ENCODE data around the gene SLC9A9. TPM values are rescaled to one million over a fixed set of nuclear protein-coding genes. Genes with fewer than 3 reads are reported as not detected.

SLC9A9 gene
- total and polyA plus RNA-seq, 4 donors = 3.3 to 15.0 (median 6.1) TPM

DNA sequence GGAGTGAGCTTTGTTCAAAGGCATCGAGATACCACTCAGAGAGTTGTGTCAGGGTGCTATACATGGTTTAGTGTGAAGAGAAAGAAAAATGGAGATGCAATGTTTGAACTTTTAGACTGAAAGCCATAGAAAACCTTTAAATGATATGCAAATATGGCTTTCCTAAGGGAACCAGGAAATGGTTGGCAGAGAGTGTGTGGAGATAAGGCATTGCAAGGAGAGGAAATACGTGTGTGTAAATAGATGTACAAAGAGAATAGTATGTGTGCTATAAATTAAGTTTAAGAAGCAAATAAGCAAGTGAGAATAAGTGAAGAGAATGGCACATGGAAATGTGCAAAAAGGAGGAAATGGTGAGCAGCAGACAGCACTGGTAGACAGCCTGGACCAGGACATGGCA is 198.1 kb downstream of the SLC9A9 start:
- H3K9ac ChIP-seq (ENCODE audit: low read depth in 1 of 2, low read length in 2 of 2) = no peak overlapping the region
- TF ChIP-seq SP1 (IDR thresholded peaks at IDR 0.05) (no peak), RXRA (IDR thresholded peaks at IDR 0.05) (no peak), HNF4A (conservative IDR thresholded peaks at IDR 0.05) (no peak), EGR1 (IDR thresholded peaks at IDR 0.05; ENCODE audit: low read depth in 2 of 2) (no peak), FOXA1 (IDR thresholded peaks at IDR 0.05) (no peak), NR2F2 (IDR thresholded peaks at IDR 0.05) (no peak), ATF3 (IDR thresholded peaks at IDR 0.05) (no peak), JUND (IDR thresholded peaks at IDR 0.05) (no peak), YY1 (IDR thresholded peaks at IDR 0.05) (no peak), FOXA2 (IDR thresholded peaks at IDR 0.05) (no peak)
- TF ChIP-seq, protein P1, sequence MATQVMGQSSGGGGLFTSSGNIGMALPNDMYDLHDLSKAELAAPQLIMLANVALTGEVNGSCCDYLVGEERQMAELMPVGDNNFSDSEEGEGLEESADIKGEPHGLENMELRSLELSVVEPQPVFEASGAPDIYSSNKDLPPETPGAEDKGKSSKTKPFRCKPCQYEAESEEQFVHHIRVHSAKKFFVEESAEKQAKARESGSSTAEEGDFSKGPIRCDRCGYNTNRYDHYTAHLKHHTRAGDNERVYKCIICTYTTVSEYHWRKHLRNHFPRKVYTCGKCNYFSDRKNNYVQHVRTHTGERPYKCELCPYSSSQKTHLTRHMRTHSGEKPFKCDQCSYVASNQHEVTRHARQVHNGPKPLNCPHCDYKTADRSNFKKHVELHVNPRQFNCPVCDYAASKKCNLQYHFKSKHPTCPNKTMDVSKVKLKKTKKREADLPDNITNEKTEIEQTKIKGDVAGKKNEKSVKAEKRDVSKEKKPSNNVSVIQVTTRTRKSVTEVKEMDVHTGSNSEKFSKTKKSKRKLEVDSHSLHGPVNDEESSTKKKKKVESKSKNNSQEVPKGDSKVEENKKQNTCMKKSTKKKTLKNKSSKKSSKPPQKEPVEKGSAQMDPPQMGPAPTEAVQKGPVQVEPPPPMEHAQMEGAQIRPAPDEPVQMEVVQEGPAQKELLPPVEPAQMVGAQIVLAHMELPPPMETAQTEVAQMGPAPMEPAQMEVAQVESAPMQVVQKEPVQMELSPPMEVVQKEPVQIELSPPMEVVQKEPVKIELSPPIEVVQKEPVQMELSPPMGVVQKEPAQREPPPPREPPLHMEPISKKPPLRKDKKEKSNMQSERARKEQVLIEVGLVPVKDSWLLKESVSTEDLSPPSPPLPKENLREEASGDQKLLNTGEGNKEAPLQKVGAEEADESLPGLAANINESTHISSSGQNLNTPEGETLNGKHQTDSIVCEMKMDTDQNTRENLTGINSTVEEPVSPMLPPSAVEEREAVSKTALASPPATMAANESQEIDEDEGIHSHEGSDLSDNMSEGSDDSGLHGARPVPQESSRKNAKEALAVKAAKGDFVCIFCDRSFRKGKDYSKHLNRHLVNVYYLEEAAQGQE (IDR thresholded peaks at IDR 0.05) = no peak
- TF ChIP-seq, protein P2, sequence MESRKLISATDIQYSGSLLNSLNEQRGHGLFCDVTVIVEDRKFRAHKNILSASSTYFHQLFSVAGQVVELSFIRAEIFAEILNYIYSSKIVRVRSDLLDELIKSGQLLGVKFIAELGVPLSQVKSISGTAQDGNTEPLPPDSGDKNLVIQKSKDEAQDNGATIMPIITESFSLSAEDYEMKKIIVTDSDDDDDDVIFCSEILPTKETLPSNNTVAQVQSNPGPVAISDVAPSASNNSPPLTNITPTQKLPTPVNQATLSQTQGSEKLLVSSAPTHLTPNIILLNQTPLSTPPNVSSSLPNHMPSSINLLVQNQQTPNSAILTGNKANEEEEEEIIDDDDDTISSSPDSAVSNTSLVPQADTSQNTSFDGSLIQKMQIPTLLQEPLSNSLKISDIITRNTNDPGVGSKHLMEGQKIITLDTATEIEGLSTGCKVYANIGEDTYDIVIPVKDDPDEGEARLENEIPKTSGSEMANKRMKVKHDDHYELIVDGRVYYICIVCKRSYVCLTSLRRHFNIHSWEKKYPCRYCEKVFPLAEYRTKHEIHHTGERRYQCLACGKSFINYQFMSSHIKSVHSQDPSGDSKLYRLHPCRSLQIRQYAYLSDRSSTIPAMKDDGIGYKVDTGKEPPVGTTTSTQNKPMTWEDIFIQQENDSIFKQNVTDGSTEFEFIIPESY (IDR thresholded peaks at IDR 0.05) = no peak
- WGBS = 88% methylated on average over 2 of the region's 2 CpGs
- H3K9me3 ChIP-seq (ENCODE audit: control insufficient read depth in 4 of 4, low read length in 3 of 4) = no peaks in the 10 kb centered on the region
- no peaks in the 10 kb centered on the region for H3K27me3 ChIP-seq (ENCODE audit: control insufficient read depth in 4 of 4, insufficient read depth in 4 of 4, low read length in 3 of 4)
- H3K4me1 ChIP-seq (ENCODE audit: control insufficient read depth in 4 of 4, insufficient read depth in 4 of 4, low read length in 3 of 4) = peaks cover 6 to 19% (median 15%) of the 10 kb centered on the region in 4 donors
- DNase-seq (ENCODE audit: low spot score) = no peak
- H3K36me3 ChIP-seq (ENCODE audit: control insufficient read depth in 4 of 4, insufficient read depth in 3 of 4, low read depth in 1 of 4, low read length in 3 of 4) = no peaks in the 10 kb centered on the region
- no peak overlapping the region for H3K27ac ChIP-seq (ENCODE audit: low read depth in 1 of 2, low read length in 2 of 2)
- no peak overlapping the region for H3K4me3 ChIP-seq (ENCODE audit: low read depth in 1 of 3, low read length in 3 of 3)

DNA sequence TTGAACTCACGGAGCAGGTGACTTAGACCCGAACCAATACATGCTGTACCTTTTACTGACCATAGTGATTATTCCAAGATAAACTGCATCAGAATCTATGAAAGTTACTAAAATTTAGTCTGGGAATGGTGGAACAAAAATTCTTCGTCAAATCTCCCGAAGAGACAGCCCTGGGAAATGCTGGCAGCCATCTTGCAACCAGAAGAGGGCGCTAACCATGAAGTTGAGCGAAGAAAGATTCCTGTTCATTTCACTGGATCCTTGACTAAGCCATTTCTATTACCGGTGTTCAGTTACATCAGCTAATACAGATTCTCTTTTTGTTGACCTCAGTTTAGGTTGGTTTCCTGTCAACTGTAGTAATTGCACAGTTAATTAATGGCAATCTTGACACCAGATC is 199.6 kb downstream of the SLC9A9 start:
- Histone ChIP-seq H3K4me3 (ENCODE audit: low read depth in 1 of 3, low read length in 3 of 3) (no peak overlapping the region), H3K27ac (ENCODE audit: low read depth in 1 of 2, low read length in 2 of 2) (no peak overlapping the region), H3K36me3 (ENCODE audit: control insufficient read depth in 4 of 4, insufficient read depth in 3 of 4, low read depth in 1 of 4, low read length in 3 of 4) (no peaks in the 10 kb centered on the region), H3K4me1 (ENCODE audit: control insufficient read depth in 4 of 4, insufficient read depth in 4 of 4, low read length in 3 of 4) (peaks cover 5 to 17% (median 15%) of the 10 kb centered on the region in 4 donors), H3K27me3 (ENCODE audit: control insufficient read depth in 4 of 4, insufficient read depth in 4 of 4, low read length in 3 of 4) (no peaks in the 10 kb centered on the region), H3K9ac (ENCODE audit: low read depth in 1 of 2, low read length in 2 of 2) (no peak overlapping the region), H3K9me3 (ENCODE audit: control insufficient read depth in 4 of 4, low read length in 3 of 4) (no peaks in the 10 kb centered on the region)
- TF ChIP-seq, protein P1 (IDR thresholded peaks at IDR 0.05) = no peak
- no peak for TF ChIP-seq JUND (IDR thresholded peaks at IDR 0.05)
- TF ChIP-seq SP1 (IDR thresholded peaks at IDR 0.05) = no peak
- TF ChIP-seq CTCF (IDR thresholded peaks at IDR 0.05; ENCODE audit: low read depth, low read length, missing input control) = peak; percentile 23
- TF ChIP-seq NR2F2 (IDR thresholded peaks at IDR 0.05) = no peak
- peak; percentile 25 to 67 for TF ChIP-seq RAD21 (IDR thresholded peaks at IDR 0.05)
- no peak for TF ChIP-seq FOXA1 (IDR thresholded peaks at IDR 0.05)
- no peak for TF ChIP-seq RXRA (IDR thresholded peaks at IDR 0.05)
- TF ChIP-seq GABPA (IDR thresholded peaks at IDR 0.05 in 1 of 2, conservative IDR thresholded peaks at IDR 0.05 in 1 of 2) = no peak
- no peak for TF ChIP-seq TAF1 (conservative IDR thresholded peaks at IDR 0.05)
- WGBS = 84% methylated on average over 7 of the region's 7 CpGs
- DNase-seq (ENCODE audit: low spot score) = no peak
